ENCODE data around the gene NFU1. TPM values are rescaled to one million over a fixed set of nuclear protein-coding genes. Genes with fewer than 3 reads are reported as not detected.

NFU1 gene
- total and polyA plus RNA-seq, 12 donors = 47.3 to 117 (median 55.6) TPM

DNA sequence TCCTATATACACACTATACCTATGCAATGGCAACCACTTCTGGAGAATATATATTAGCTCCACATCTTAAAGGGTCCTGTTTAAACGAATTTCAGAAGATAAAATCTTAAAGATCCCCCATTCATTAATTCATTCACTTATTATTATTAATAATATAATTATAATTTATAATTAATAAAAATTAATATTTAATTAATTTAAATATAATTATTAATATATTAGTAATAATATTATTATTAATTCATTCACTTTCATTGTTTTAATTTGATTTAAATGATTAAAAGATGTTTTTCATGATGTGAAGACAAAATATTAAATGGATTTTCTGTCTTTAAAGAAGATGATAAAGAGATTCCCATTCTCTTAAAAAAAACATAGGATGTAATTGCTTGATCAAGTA is 21.1 kb downstream of the NFU1 start:
- H3K27me3 ChIP-seq = no peaks in the 10 kb centered on the region
- TF ChIP-seq CTCF (IDR thresholded peaks at IDR 0.05) = no peak
- TF ChIP-seq POLR2A (IDR thresholded peaks at IDR 0.05) = no peak
- no peak for DNase-seq
- no peaks in the 10 kb centered on the region for H3K4me1 ChIP-seq (replicated peaks in 1 of 2)
- intact Hi-C loops (cut with DNase I) = no loop called here
- no peak overlapping the region for H3K27ac ChIP-seq
- no peaks in the 10 kb centered on the region for H3K9me3 ChIP-seq (replicated peaks in 1 of 3)
- H3K4me3 ChIP-seq = no peak overlapping the region
- H3K36me3 ChIP-seq (replicated peaks in 1 of 2) = peaks cover 0 to 69% of the 10 kb centered on the region in 2 donors
- 73 to 88% (median 80%) methylated on average over 1 of the region's 1 CpG for WGBS, 4 donors

- no peak for TF ChIP-seq CTCF (IDR thresholded peaks at IDR 0.05)
- intact Hi-C loops (cut with DNase I) = no loop called here
- DNase-seq = no peak
- Histone ChIP-seq H3K4me3 (no peak overlapping the region), H3K27me3 (no peaks in the 10 kb centered on the region), H3K9me3 (replicated peaks in 1 of 3) (no peaks in the 10 kb centered on the region), H3K36me3 (replicated peaks in 1 of 2) (peaks cover 0 to 48% of the 10 kb centered on the region in 2 donors), H3K4me1 (replicated peaks in 1 of 2) (no peaks in the 10 kb centered on the region), H3K27ac (no peak overlapping the region)
Measured at GRCh38 chr2:69411120-69411519, 26.1 kb downstream of the NFU1 start.

GRCh38 chr2:69405306-69405705 is 31.9 kb downstream of the NFU1 start:
- Histone ChIP-seq H3K4me3 (no peak overlapping the region), H3K9me3 (replicated peaks in 1 of 3) (no peaks in the 10 kb centered on the region), H3K27ac (no peak overlapping the region), H3K27me3 (no peaks in the 10 kb centered on the region), H3K36me3 (replicated peaks in 1 of 2) (peaks cover 0 to 45% of the 10 kb centered on the region in 2 donors), H3K4me1 (replicated peaks in 1 of 2) (no peaks in the 10 kb centered on the region)
- intact Hi-C loops (cut with DNase I) = no loop called here
- DNase-seq = no peak
- no peak for TF ChIP-seq CTCF (IDR thresholded peaks at IDR 0.05)
- no peak for TF ChIP-seq POLR2A (IDR thresholded peaks at IDR 0.05)

GRCh38 chr2:69400121-69400520 is 37.1 kb downstream of the NFU1 start:
- intact Hi-C loops (cut with DNase I) = no loop called here
- Histone ChIP-seq H3K27me3 (no peaks in the 10 kb centered on the region), H3K4me1 (replicated peaks in 1 of 2) (no peaks in the 10 kb centered on the region), H3K4me3 (no peak overlapping the region), H3K9me3 (replicated peaks in 1 of 3) (no peaks in the 10 kb centered on the region), H3K36me3 (replicated peaks in 1 of 2) (peaks cover 0 to 65% of the 10 kb centered on the region in 2 donors), H3K27ac (no peak overlapping the region)
- TF ChIP-seq CTCF (IDR thresholded peaks at IDR 0.05) (no peak), POLR2A (IDR thresholded peaks at IDR 0.05) (no peak)
- DNase-seq = no peak
- whole genome bisulfite sequencing, 4 donors = 95 to 99% (median 96%) methylated on average over 3 of the region's 3 CpGs
